MM.1S (cell line): ENCODE data around the gene RANBP2.

Experiments
- DNase-seq: peaks from one replicate; pipeline ENCODE4 v3.0.0-alpha.2; 2015
- H2AFZ ChIP-seq: fragments of 300-600 bp; sonication (generic); 2 replicates; pipeline ENCODE4 v1.6.0; 2016; ENCODE audit warnings: antibody characterized with exemption, low read length
- H3F3A ChIP-seq: fragments of 300-600 bp; sonication (generic); 2 replicates; pipeline ENCODE4 v1.6.1; 2016; ENCODE audit warnings: mild to moderate bottlenecking, antibody characterized with exemption, low read length, moderate library complexity, mixed read lengths; ENCODE audit not compliant: insufficient read depth
- H3K27ac ChIP-seq: fragments of 300-600 bp; sonication (generic); 2 replicates; pipeline ENCODE4 v1.5.1; 2016; ENCODE audit warnings: mild to moderate bottlenecking, low read length
- H3K27me3 ChIP-seq: fragments of 300-600 bp; sonication (generic); replicated peaks from 2 replicates; pipeline ENCODE4 v1.6.0; 2016; ENCODE audit warnings: low read length; ENCODE audit not compliant: insufficient read depth
- H3K36me3 ChIP-seq: fragments of 300-600 bp; sonication (generic); replicated peaks from 2 replicates; pipeline ENCODE4 v1.6.1; 2016; ENCODE audit warnings: mild to moderate bottlenecking, low read length, mixed read lengths; ENCODE audit not compliant: insufficient read depth
- H3K4me1 ChIP-seq: fragments of 300-600 bp; sonication (generic); 2 replicates; pipeline ENCODE4 v1.6.1; 2016; ENCODE audit warnings: low read length, mixed read lengths
- H3K4me2 ChIP-seq: fragments of 300-600 bp; sonication (generic); 2 replicates; pipeline ENCODE4 v1.6.0; 2016; ENCODE audit warnings: low read depth, low read length
- H3K4me3 ChIP-seq: fragments of 300-600 bp; sonication (generic); 2 replicates; pipeline ENCODE4 v1.5.1; 2016; ENCODE audit warnings: low read length, mixed read lengths
- H3K79me2 ChIP-seq: fragments of 300-600 bp; sonication (generic); 2 replicates; pipeline ENCODE4 v1.6.1; 2016; ENCODE audit warnings: mixed run types, low read length, mixed read lengths
- H3K9ac ChIP-seq: fragments of 300-600 bp; sonication (generic); 2 replicates; pipeline ENCODE4 v1.6.1; 2016; ENCODE audit warnings: low read length, mixed read lengths
- H3K9me2 ChIP-seq: fragments of 300-600 bp; sonication (generic); replicated peaks from 2 replicates; pipeline ENCODE4 v1.6.1; 2016; ENCODE audit warnings: mild to moderate bottlenecking, low read length, mixed read lengths; ENCODE audit not compliant: insufficient read depth
- H3K9me3 ChIP-seq: fragments of 300-600 bp; sonication (generic); replicated peaks from 2 replicates; pipeline ENCODE4 v1.6.1; 2016; ENCODE audit warnings: mild to moderate bottlenecking, low read length, mixed read lengths; ENCODE audit not compliant: insufficient read depth
- H4K20me1 ChIP-seq: fragments of 300-600 bp; sonication (generic); 2 replicates; pipeline ENCODE4 v1.6.1; 2016; ENCODE audit warnings: mild to moderate bottlenecking, low read length, moderate library complexity, mixed read lengths; ENCODE audit not compliant: insufficient read depth
- EZH2 ChIP-seq: fragments of 300-600 bp; sonication (generic); optimal IDR thresholded peaks from 2 replicates; pipeline ENCODE3; 2017; ENCODE audit warnings: low read depth, mild to moderate bottlenecking, antibody characterized with exemption, low read length, mixed read lengths
- EZH2phosphoT487 ChIP-seq: fragments of 300-600 bp; sonication (generic); IDR thresholded peaks from 2 replicates; pipeline ENCODE4 v1.6.1; 2018; ENCODE audit warnings: antibody characterized with exemption, low read length
- TF ChIP-seq, protein P1 (sequence below): fragments of 300-600 bp; sonication (generic); IDR thresholded peaks from 2 replicates; pipeline ENCODE4 v1.5.1; 2016; ENCODE audit warnings: antibody characterized with exemption, low read length, mixed read lengths

The RANBP2 gene

GRCh38 chr2:108778857-108779256 is 59.6 kb downstream of the RANBP2 start:
- H3K9me3 ChIP-seq, result no peaks in the 10 kb centered on the region
- peaks cover 33% of the 10 kb centered on the region for H3K4me1 ChIP-seq
- H3F3A ChIP-seq, result peaks cover 27% of the 10 kb centered on the region
- no peak for TF ChIP-seq EZH2
- TF ChIP-seq EZH2phosphoT487, result no peak
- TF ChIP-seq, protein P1, sequence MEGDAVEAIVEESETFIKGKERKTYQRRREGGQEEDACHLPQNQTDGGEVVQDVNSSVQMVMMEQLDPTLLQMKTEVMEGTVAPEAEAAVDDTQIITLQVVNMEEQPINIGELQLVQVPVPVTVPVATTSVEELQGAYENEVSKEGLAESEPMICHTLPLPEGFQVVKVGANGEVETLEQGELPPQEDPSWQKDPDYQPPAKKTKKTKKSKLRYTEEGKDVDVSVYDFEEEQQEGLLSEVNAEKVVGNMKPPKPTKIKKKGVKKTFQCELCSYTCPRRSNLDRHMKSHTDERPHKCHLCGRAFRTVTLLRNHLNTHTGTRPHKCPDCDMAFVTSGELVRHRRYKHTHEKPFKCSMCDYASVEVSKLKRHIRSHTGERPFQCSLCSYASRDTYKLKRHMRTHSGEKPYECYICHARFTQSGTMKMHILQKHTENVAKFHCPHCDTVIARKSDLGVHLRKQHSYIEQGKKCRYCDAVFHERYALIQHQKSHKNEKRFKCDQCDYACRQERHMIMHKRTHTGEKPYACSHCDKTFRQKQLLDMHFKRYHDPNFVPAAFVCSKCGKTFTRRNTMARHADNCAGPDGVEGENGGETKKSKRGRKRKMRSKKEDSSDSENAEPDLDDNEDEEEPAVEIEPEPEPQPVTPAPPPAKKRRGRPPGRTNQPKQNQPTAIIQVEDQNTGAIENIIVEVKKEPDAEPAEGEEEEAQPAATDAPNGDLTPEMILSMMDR, result no peak
- no peak overlapping the region for H3K4me2 ChIP-seq
- H3K9me2 ChIP-seq, result no peaks in the 10 kb centered on the region
- H2AFZ ChIP-seq, result no peak overlapping the region
- DNase-seq, result no peak
- peak overlapping the region; percentile 91; the same call in 1 of the 2 replicates for H3K27ac ChIP-seq
- H3K36me3 ChIP-seq, result 0 out of 2 replicates have a peak, but pooled peaks cover 6% of the 10 kb centered on the region
- no peaks in the 10 kb centered on the region for H4K20me1 ChIP-seq
- 0 out of 2 replicates have a peak overlapping the region, but pooled peaks have one; percentile 59 for H3K9ac ChIP-seq
- H3K79me2 ChIP-seq, result peaks cover 21% of the 10 kb centered on the region
- no peaks in the 10 kb centered on the region for H3K27me3 ChIP-seq
- H3K4me3 ChIP-seq, result no peak overlapping the region

GRCh38 chr2:108786008-108786353 is 66.7 kb downstream of the RANBP2 start:
- peaks cover 14% of the 10 kb centered on the region for H3K4me1 ChIP-seq
- H3K27ac ChIP-seq, result peak overlapping the region; percentile 89
- no peaks in the 10 kb centered on the region for H4K20me1 ChIP-seq
- no peaks in the 10 kb centered on the region for H3K9me3 ChIP-seq
- TF ChIP-seq, protein P1, result no peak
- TF ChIP-seq EZH2 (no peak), EZH2phosphoT487 (no peak)
- no peak for DNase-seq
- 0 out of 2 replicates have a peak, but pooled peaks cover 10% of the 10 kb centered on the region for H3K36me3 ChIP-seq
- peak overlapping the region; percentile 51 for H2AFZ ChIP-seq
- peaks cover 10% of the 10 kb centered on the region for H3F3A ChIP-seq
- peak overlapping the region; percentile 81 for H3K4me2 ChIP-seq
- peaks cover 9% of the 10 kb centered on the region for H3K79me2 ChIP-seq
- H3K27me3 ChIP-seq, result no peaks in the 10 kb centered on the region
- no peaks in the 10 kb centered on the region for H3K9me2 ChIP-seq
- peak overlapping the region; percentile 79 for H3K9ac ChIP-seq
- peak overlapping the region; percentile 74 for H3K4me3 ChIP-seq

- no peaks in the 10 kb centered on the region for H3K9me3 ChIP-seq
- H3K4me2 ChIP-seq, result peak within 1 kb of the TSS; percentile 96
- H3K9ac ChIP-seq, result peak within 1 kb of the TSS; percentile 79
- H4K20me1 ChIP-seq, result no peaks in the 10 kb centered on the region
- H3K4me3 ChIP-seq, result peak within 1 kb of the TSS; percentile 74
- peak; percentile 96 for DNase-seq
- peaks cover 9% of the 10 kb centered on the region for H3K79me2 ChIP-seq
- no peaks in the 10 kb centered on the region for H3K27me3 ChIP-seq
- H3K9me2 ChIP-seq, result no peaks in the 10 kb centered on the region
- H3K4me1 ChIP-seq, result peaks cover 14% of the 10 kb centered on the region
- TF ChIP-seq, protein P1, result no peak
- TF ChIP-seq EZH2 (no peak), EZH2phosphoT487 (no peak)
- H3F3A ChIP-seq, result peaks cover 10% of the 10 kb centered on the region
- H3K36me3 ChIP-seq, result 0 out of 2 replicates have a peak, but pooled peaks cover 10% of the 10 kb centered on the region
- H2AFZ ChIP-seq, result peak within 1 kb of the TSS; percentile 65
- peak within 1 kb of the TSS; percentile 89 for H3K27ac ChIP-seq
These were observed 67.3 kb downstream of the RANBP2 start, which contains the start of gene CCDC138 for GRCh38 chr2:108786354-108787215. TSS of gene CCDC138 (plus strand) at chr2:108786771. CDS start at chr2:108786823, 52 bp downstream.
